GM21528 (cell line): Measurements from ENCODE around the gene SNX7.

Experiments used
- ATAC-seq: cut with Tn5 transposase; IDR thresholded peaks from one replicate; pipeline ENCODE4 v1.9.1; 2021; ENCODE audit warnings: mild to moderate bottlenecking, moderate library complexity; ENCODE audit not compliant: unreplicated experiment, low FRiP score

Gene SNX7

DNA sequence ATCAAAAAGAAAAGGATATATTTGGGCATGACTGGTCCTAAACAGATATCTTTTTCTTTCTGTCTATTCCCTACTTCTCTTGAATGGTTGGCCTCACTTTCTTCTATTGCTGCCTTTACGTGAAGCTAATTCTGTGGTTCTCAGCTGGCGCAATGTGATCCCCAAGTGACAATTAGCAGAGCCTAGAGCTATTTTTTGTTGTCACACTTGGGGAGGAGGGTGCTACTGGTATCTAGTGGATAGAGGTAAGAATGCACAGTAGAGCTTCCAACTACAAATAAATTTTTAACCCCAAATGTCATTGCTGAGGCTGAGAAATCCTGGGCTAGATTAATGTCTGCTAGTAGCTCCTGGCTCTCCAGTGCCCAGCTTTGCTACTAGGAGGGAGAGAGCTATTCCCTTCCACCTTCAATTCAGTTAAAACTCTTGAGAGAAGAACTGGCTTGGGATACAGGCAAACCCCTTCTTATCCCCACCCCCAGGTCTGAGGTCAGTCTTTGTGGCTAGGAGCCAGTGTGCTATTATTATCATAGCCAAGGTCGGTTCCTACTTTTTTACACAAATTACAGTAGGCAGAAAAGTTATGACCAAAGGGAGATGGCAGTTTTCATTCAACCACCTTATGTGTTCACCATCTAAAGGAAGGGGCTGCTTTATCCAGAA lies 102.1 kb downstream of the SNX7 start:
- no peak for ATAC-seq

GRCh38 chr1:98764485-98764884 lies 103.0 kb downstream of the SNX7 start:
- ATAC-seq, result no peak

DNA sequence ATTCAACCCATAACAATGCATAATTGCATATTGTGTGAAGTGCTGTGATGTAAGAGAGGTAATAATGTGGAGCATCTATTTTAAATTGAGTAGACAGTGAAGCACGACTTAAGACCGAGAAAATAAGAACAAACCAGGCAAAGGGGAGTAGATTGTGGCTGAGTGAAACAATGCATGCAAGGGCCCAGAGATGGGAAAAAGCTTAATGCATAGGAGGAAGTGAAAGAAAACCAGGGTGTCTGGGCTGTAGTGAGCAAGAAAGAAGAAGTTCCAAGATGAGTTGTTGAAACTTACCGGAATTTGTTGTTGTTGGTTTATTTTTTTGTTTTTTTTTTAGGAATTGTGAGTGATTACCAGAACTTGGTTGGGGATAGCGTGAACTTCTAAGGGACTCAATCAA lies 104.7 kb downstream of the SNX7 start:
- ATAC-seq, result peak; percentile 72

GRCh38 chr1:98769162-98769561 lies 107.6 kb downstream of the SNX7 start:
- ATAC-seq, result no peak

GRCh38 chr1:98781906-98782305 lies 120.4 kb downstream of the SNX7 start:
- no peak for ATAC-seq

- no peak for ATAC-seq
These were observed 122.3 kb downstream of the SNX7 start for GRCh38 chr1:98783821-98784220.

DNA sequence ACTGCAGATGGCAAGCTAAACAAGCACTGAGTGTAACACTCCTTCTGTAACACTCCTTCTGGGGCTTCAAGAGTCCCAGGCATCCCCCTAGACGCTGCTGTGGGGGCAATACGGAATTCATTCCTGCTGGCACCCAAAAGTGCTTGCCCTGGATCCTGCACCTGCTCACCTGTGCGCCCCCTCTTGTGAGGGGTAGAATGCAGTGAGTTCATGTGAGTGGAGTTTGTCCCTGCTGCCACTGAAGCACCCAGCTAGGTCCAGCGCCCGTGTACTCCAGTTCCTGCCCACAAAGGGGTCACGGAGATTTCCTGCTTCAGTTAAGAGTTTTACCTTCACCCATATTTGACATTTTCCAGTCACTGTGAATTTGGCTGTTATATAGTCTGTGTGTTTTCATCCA lies 130.0 kb downstream of the SNX7 start:
- ATAC-seq, result no peak

GRCh38 chr1:98792123-98792522 lies 130.6 kb downstream of the SNX7 start:
- ATAC-seq, result no peak

GRCh38 chr1:98793136-98793535 lies 131.6 kb downstream of the SNX7 start:
- no peak for ATAC-seq

- ATAC-seq, result peak; percentile 90
These were observed 132.8 kb downstream of the SNX7 start for GRCh38 chr1:98794196-98794886.

DNA sequence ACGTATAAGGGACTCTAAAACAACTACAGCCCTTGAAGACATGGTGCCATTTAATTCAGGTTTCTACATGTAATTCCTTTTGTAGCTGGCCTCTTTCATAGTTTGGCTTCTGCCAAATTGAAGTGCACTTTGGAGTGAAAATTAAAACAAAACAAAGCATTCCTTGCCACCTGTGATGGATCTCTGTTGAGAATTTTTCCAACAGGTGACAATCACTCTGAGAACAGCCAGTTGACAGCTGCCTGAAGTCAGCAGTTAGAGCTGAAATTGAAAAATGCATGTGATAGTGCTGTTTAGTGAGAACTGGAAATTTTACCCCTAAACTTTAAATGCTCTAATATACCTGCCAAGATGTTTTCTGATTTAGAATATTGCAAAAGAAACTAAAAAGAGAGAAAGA lies 134.5 kb downstream of the SNX7 start:
- no peak for ATAC-seq

DNA sequence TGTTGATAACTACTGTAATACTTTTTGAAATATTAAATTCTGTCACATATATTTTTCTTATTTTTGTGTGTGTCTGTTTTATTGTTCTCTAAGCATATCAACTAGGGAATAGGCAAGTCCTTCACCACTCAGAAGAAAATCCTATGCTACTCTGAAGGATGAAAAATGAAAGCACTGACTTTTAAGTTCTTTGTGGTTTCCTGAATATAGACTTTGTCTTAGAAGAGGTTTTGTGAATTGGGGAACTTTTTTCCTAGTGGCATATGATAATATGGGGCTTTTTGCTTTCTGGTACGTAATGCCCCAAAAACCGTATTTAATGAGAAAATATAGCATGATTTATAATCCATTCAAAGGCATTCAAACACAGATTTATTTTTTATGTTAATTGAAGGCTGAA lies 136.0 kb downstream of the SNX7 start:
- no peak for ATAC-seq
